Peyer's patch (tissue), 4 donors: ENCODE data around the gene TRPM3.

Experiments
- POLR2A ChIP-seq, 2 donors: fragments of 450-650 bp; IDR thresholded peaks; one replicate each; pipeline ENCODE4 v1.5.1; 2017; ENCODE audit warnings: antibody characterized with exemption in 2 of 2, mild to moderate bottlenecking in 2 of 2, moderate library complexity in 2 of 2
- TF ChIP-seq, protein P1 (sequence below), 6 experiments: fragments of 450-650 bp in 4 of 6; fragments of 200-600 bp in 2 of 6; sonication (generic) in 1 of 6; IDR thresholded peaks; one replicate each; pipeline ENCODE4 v1.5.1; 2017 to 2019; ENCODE audit warnings: antibody characterized with exemption in 6 of 6, mild to moderate bottlenecking in 3 of 6, moderate library complexity in 1 of 6

DNA sequence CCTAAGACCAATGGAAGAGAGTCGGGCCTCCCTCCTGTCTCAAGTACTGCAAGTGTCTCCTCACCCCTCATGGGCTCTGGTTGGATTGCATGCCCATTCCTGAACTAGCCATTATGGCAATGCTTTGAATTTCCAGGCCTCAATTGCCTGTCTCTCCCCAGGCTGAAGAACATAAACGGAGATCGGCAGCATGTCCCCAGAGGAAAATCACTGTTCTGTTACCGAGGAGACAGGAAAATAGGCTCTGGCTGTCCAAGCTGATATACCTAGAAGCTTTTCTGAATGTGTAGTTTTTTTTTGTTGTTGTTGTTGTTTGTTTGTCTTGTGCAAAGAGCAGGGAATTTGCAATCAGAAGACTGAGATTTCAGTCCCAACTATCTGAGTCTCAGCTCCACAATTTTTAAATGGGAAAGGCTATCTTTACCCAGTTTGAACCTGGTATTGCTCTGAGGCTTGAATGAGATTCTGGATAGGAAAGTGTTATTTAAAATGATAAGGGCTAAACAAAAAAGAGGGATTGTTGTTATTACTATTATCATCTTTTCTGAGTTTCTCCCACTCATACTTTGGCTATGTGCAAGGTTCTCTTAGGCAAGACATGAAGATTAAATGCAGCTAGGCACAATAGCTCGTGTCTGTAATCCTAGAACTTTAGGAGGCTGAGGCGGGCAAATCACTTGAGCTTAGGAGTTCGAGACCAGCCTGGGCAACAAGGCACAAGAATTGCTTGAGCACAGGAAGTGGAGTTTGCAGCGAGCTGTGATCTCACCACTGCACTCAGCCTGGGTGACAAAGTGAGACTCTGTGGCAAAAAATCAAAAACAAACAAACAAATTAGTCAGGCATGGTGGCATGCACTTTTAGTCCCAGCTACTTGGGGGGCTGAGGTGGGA, 629.7 kb downstream of the TRPM3 start:
- TF ChIP-seq, protein P1, sequence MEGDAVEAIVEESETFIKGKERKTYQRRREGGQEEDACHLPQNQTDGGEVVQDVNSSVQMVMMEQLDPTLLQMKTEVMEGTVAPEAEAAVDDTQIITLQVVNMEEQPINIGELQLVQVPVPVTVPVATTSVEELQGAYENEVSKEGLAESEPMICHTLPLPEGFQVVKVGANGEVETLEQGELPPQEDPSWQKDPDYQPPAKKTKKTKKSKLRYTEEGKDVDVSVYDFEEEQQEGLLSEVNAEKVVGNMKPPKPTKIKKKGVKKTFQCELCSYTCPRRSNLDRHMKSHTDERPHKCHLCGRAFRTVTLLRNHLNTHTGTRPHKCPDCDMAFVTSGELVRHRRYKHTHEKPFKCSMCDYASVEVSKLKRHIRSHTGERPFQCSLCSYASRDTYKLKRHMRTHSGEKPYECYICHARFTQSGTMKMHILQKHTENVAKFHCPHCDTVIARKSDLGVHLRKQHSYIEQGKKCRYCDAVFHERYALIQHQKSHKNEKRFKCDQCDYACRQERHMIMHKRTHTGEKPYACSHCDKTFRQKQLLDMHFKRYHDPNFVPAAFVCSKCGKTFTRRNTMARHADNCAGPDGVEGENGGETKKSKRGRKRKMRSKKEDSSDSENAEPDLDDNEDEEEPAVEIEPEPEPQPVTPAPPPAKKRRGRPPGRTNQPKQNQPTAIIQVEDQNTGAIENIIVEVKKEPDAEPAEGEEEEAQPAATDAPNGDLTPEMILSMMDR (IDR thresholded peaks at IDR 0.05), result no peak
- no peak for TF ChIP-seq POLR2A (IDR thresholded peaks at IDR 0.05)
